C4-2B (cell line): ENCODE results near the gene TCL1A.

ENCODE experiments used
- ZFX ChIP-seq: fragments of 450-650 bp; IDR thresholded peaks from 2 replicates; pipeline ENCODE4 v1.6.1; 2017
- TF ChIP-seq, protein P1 (sequence below): fragments of 450-650 bp; conservative IDR thresholded peaks from 2 replicates; pipeline ENCODE4 v1.5.1; 2017; ENCODE audit warnings: mild to moderate bottlenecking

GRCh38 chr14:95758331-95758730, 44.4 kb upstream of the TCL1A start:
- TF ChIP-seq, protein P1, sequence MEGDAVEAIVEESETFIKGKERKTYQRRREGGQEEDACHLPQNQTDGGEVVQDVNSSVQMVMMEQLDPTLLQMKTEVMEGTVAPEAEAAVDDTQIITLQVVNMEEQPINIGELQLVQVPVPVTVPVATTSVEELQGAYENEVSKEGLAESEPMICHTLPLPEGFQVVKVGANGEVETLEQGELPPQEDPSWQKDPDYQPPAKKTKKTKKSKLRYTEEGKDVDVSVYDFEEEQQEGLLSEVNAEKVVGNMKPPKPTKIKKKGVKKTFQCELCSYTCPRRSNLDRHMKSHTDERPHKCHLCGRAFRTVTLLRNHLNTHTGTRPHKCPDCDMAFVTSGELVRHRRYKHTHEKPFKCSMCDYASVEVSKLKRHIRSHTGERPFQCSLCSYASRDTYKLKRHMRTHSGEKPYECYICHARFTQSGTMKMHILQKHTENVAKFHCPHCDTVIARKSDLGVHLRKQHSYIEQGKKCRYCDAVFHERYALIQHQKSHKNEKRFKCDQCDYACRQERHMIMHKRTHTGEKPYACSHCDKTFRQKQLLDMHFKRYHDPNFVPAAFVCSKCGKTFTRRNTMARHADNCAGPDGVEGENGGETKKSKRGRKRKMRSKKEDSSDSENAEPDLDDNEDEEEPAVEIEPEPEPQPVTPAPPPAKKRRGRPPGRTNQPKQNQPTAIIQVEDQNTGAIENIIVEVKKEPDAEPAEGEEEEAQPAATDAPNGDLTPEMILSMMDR, result no peak
- no peak for TF ChIP-seq ZFX
